Liver (tissue), 9 donors: ENCODE measurements around the gene TMEM61. TPM values are rescaled to one million over a fixed set of nuclear protein-coding genes. Genes with fewer than 3 reads are reported as not detected.

Experiments
- DNase-seq: peaks from one replicate; pipeline ENCODE4 v3.0.0-alpha.2; 2017; ENCODE audit warnings: low spot score
- H3K27ac ChIP-seq, 2 donors: one replicate each; pipeline ENCODE4 v1.7.0; 2013; ENCODE audit warnings: inconsistent platforms in 2 of 2, low read length in 2 of 2, control low read depth in 1 of 2, low read depth in 1 of 2, mild to moderate bottlenecking in 1 of 2
- H3K27me3 ChIP-seq, 4 donors: one replicate each; pipeline versions ENCODE4 v1.6.1 to v1.7.0; 2013; ENCODE audit warnings: low read length in 3 of 4, inconsistent platforms in 1 of 4, mild to moderate bottlenecking in 1 of 4, moderate library complexity in 1 of 4; ENCODE audit not compliant: control insufficient read depth in 4 of 4, insufficient read depth in 4 of 4
- H3K36me3 ChIP-seq, 4 donors: one replicate each; pipeline versions ENCODE4 v1.6.1 to v1.7.0; 2013; ENCODE audit warnings: low read length in 3 of 4, mild to moderate bottlenecking in 3 of 4, low read depth in 1 of 4, moderate library complexity in 1 of 4; ENCODE audit not compliant: control insufficient read depth in 4 of 4, insufficient read depth in 3 of 4
- H3K4me1 ChIP-seq, 4 donors: one replicate each; pipeline versions ENCODE4 v1.6.1 to v1.7.0; 2013; ENCODE audit warnings: low read length in 3 of 4, mild to moderate bottlenecking in 3 of 4, moderate library complexity in 1 of 4; ENCODE audit not compliant: control insufficient read depth in 4 of 4, insufficient read depth in 4 of 4
- H3K4me3 ChIP-seq, 3 donors: one replicate each; pipeline versions ENCODE4 v1.6.1 to v1.7.0; 2013; ENCODE audit warnings: low read length in 3 of 3, control low read depth in 1 of 3, low read depth in 1 of 3, mild to moderate bottlenecking in 1 of 3
- H3K9ac ChIP-seq, 2 donors: one replicate each; pipeline ENCODE4 v1.7.0; 2013; ENCODE audit warnings: low read length in 2 of 2, mild to moderate bottlenecking in 2 of 2, moderate library complexity in 2 of 2, control low read depth in 1 of 2, low read depth in 1 of 2
- H3K9me3 ChIP-seq, 4 donors: one replicate each; pipeline versions ENCODE4 v1.6.1 to v1.7.0; 2013; ENCODE audit warnings: low read length in 3 of 4; ENCODE audit not compliant: control insufficient read depth in 4 of 4
- ATF3 ChIP-seq: IDR thresholded peaks from 2 replicates; pipeline ENCODE4 v1.6.1; 2016; ENCODE audit warnings: antibody characterized with exemption
- EGR1 ChIP-seq, 2 donors: IDR thresholded peaks; 2 replicates each; pipeline ENCODE4 v1.6.1; 2016 to 2018; ENCODE audit warnings: antibody characterized with exemption in 2 of 2, low read depth in 2 of 2
- FOXA1 ChIP-seq: IDR thresholded peaks from 2 replicates; pipeline ENCODE4 v1.6.1; 2016; ENCODE audit warnings: antibody characterized with exemption
- FOXA2 ChIP-seq: IDR thresholded peaks from 2 replicates; pipeline ENCODE4 v1.6.1; 2016; ENCODE audit warnings: antibody characterized with exemption
- GABPA ChIP-seq, 2 donors: IDR thresholded peaks in 1 of 2; conservative IDR thresholded peaks in 1 of 2; 2 replicates each; pipeline ENCODE4 v1.6.1; 2016; ENCODE audit warnings: antibody characterized with exemption in 2 of 2, mild to moderate bottlenecking in 1 of 2, moderate library complexity in 1 of 2
- HNF4A ChIP-seq, 2 donors: conservative IDR thresholded peaks; 2 replicates each; pipeline ENCODE4 v1.6.1; 2016; ENCODE audit warnings: antibody characterized with exemption in 2 of 2, mild to moderate bottlenecking in 2 of 2
- HNF4G ChIP-seq: IDR thresholded peaks from 2 replicates; pipeline ENCODE4 v1.6.1; 2016; ENCODE audit warnings: antibody characterized with exemption
- JUND ChIP-seq, 2 donors: IDR thresholded peaks; 2 replicates each; pipeline ENCODE4 v1.6.1; 2016; ENCODE audit warnings: antibody characterized with exemption in 2 of 2
- MAX ChIP-seq: IDR thresholded peaks from 2 replicates; pipeline ENCODE4 v1.6.1; 2016; ENCODE audit warnings: antibody characterized with exemption
- NR2F2 ChIP-seq: IDR thresholded peaks from 2 replicates; pipeline ENCODE4 v1.6.1; 2016; ENCODE audit warnings: antibody characterized with exemption
- RAD21 ChIP-seq, 2 donors: IDR thresholded peaks; 2 replicates each; pipeline ENCODE4 v1.6.1; 2016; ENCODE audit warnings: antibody characterized with exemption in 2 of 2, mild to moderate bottlenecking in 2 of 2
- REST ChIP-seq: IDR thresholded peaks from 2 replicates; pipeline ENCODE4 v1.6.1; 2016; ENCODE audit warnings: antibody characterized with exemption, mild to moderate bottlenecking
- SP1 ChIP-seq: IDR thresholded peaks from 2 replicates; pipeline ENCODE4 v1.6.1; 2018; ENCODE audit warnings: antibody characterized with exemption, mild to moderate bottlenecking
- TAF1 ChIP-seq: conservative IDR thresholded peaks from 2 replicates; pipeline ENCODE4 v1.6.1; 2016; ENCODE audit warnings: antibody characterized with exemption, mild to moderate bottlenecking
- YY1 ChIP-seq: IDR thresholded peaks from 2 replicates; pipeline ENCODE4 v1.6.1; 2016; ENCODE audit warnings: antibody characterized with exemption, mild to moderate bottlenecking
- ZBTB33 ChIP-seq: IDR thresholded peaks from 2 replicates; pipeline ENCODE4 v1.6.1; 2016; ENCODE audit warnings: antibody characterized with exemption
- WGBS: extraction: QIAGEN DNeasy Blood & Tissue Kit; methylation state at CpG from one replicate; pipeline ENCODE4 v1.1.7; 2013; 5-methylcytosine and 5-hydroxymethylcytosine counted together
- polyA plus RNA-seq, 2 donors: library from polyadenylated mRNA; stranded (reverse) in 1 of 2; unstranded in 1 of 2; fragments of 200-250 nt in 1 of 2; fragments of >200 nt in 1 of 2; fragmentation: Nextera tagmentation in 1 of 2; extraction: Ambion mirVana in 1 of 2; gene quantifications; one replicate each; pipeline versions ENCODE4 v1.2.1 to v1.2.3, GENCODE V29; 2013 to 2015
- total RNA-seq, 2 donors: library from RNA; depleted of rRNA; stranded (reverse); fragments of >200 nt; gene quantifications; one replicate each; pipeline ENCODE4 v1.2.3, GENCODE V29; 2014
- donor health status: healthy.
- donor health status: healthy.
- donor health status: healthy.
- donor health status: healthy.
- donor health status: healthy.

The TMEM61 gene
- total and polyA plus RNA-seq, 4 donors: not detected

- no peak for TF ChIP-seq NR2F2
- no peak for TF ChIP-seq RAD21 (IDR thresholded peaks at IDR 0.05)
- no peak for TF ChIP-seq HNF4A (conservative IDR thresholded peaks at IDR 0.05)
These were observed 11.5 kb downstream of the TMEM61 start (continued) for GRCh38 chr1:54991939-54992338.

DNA sequence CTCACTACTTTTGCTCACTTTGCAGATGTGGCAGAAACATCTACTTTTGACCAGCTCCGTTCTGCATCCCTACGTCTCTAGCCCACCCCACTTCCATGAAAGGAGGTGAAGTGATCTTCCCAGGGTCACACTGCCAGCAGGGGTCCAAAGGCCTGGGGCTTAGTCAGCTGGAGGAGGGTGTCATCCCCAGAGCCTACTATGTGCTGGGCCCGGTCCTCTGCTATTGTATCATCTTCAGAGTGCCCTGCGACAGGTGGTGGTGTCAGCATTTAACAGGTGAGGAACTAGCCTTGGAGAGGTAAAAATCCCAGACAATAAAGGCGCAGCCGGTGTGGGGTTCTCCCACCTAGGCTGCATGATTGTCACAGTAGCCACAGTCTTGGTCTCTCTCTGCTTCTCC, 12.7 kb downstream of the TMEM61 start:
- TF ChIP-seq EGR1 (IDR thresholded peaks at IDR 0.05; ENCODE audit: low read depth in 2 of 2): no peak
- TF ChIP-seq GABPA (IDR thresholded peaks at IDR 0.05 in 1 of 2, conservative IDR thresholded peaks at IDR 0.05 in 1 of 2): no peak
- TF ChIP-seq TAF1: no peak
- TF ChIP-seq MAX: no peak
- TF ChIP-seq YY1: no peak
- no peak for TF ChIP-seq ATF3
- no peak for TF ChIP-seq FOXA1
- WGBS: 97% methylated on average over 6 of the region's 6 CpGs
- Histone ChIP-seq H3K27me3 (peaks cover 0 to 5% (median 0%) of the 10 kb centered on the region in 4 donors), H3K4me1 (peaks cover 0 to 5% (median 0%) of the 10 kb centered on the region in 4 donors), H3K27ac (no peak overlapping the region), H3K4me3 (no peak overlapping the region), H3K9me3 (no peaks in the 10 kb centered on the region), H3K36me3 (no peaks in the 10 kb centered on the region), H3K9ac (no peak overlapping the region)
- no peak for DNase-seq

DNA sequence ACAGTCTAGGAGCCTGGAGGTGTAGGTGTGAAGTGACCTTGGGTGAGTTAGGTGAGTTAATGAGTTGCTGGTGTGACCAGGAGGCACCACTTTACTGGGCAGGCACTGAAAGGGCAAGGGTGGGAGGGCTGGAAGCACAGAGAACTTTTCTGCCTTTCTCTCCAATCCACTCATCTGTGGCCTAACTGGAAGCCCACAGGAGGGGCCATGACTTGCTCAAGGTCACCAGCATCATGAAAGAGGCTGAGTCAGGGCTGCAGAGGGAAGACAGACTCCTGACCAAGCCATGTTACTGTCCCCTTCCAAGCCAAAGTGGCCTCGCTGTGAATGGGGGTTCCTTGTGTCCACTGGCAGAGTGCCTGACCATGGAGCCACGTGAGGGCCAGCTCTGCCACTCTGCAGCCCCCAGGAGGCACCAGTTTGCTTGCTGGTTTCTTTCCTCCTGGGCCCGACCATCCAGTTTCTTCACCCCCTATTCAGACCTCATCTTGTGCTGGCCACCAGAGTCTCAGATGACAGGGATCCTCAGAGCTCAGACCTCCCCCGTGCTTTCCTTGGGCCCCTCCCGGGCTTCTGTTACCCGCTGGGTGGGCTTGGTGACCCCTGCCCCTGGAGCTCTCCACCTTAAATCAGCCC, 14.0 kb downstream of the TMEM61 start:
- peaks cover 0 to 5% (median 0%) of the 10 kb centered on the region in 4 donors for H3K4me1 ChIP-seq
- TF ChIP-seq ATF3 (no peak), JUND (IDR thresholded peaks at IDR 0.05) (no peak), MAX (no peak), TAF1 (no peak), RAD21 (IDR thresholded peaks at IDR 0.05) (no peak), NR2F2 (no peak), SP1 (no peak)
- peaks cover 0 to 5% (median 0%) of the 10 kb centered on the region in 4 donors for H3K27me3 ChIP-seq
- WGBS: 86% methylated on average over 6 of the region's 6 CpGs
- DNase-seq: no peak
- no peak overlapping the region for H3K27ac ChIP-seq
- no peak overlapping the region for H3K4me3 ChIP-seq
- no peaks in the 10 kb centered on the region for H3K36me3 ChIP-seq
- no peak overlapping the region for H3K9ac ChIP-seq
- H3K9me3 ChIP-seq: no peaks in the 10 kb centered on the region

DNA sequence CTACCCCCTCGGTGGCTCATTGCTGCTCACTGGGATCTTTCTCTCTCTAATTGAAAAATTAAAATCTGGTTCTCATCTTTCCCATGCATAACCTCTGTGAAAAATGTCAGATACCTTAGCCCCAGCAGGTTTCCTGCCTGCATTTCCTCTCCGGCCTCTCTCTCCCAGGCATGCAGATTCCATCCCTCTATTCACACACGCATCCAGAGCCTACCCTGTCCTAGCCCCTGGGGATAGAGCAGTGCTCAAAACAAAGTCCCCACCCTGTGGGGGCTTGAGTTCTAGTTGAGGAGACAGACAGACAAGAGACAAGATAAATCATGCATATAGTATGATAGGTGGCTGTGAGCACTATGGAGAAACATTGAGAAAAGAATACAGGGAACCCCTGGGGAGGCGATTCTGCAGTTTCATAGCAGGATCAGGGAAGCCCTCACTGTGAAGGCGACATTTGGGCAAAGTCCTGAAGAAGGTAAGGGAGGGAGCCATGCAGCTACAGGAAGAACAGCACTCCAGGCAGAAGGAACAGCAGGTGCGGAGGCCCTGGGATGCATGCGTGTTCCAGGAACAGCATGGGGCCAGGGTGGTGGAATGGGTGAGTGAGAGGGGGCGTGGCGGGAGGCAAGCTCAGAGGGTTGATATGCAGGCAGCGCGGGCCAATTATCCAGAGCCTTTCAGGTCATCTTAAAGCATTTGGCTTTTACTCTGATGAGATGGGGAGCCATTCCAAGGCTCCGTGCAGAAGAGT, 14.8 kb downstream of the TMEM61 start:
- H3K9ac ChIP-seq: no peak overlapping the region
- H3K27ac ChIP-seq: no peak overlapping the region
- H3K4me1 ChIP-seq: peaks cover 0 to 5% (median 0%) of the 10 kb centered on the region in 4 donors
- no peak overlapping the region for H3K4me3 ChIP-seq
- 81% methylated on average over 12 of the region's 12 CpGs for WGBS
- no peaks in the 10 kb centered on the region for H3K36me3 ChIP-seq
- H3K27me3 ChIP-seq: peaks cover 0 to 5% (median 0%) of the 10 kb centered on the region in 4 donors
- no peak for DNase-seq
- H3K9me3 ChIP-seq: no peaks in the 10 kb centered on the region
- no peak for TF ChIP-seq REST
- TF ChIP-seq FOXA2: no peak
- TF ChIP-seq NR2F2: no peak
- no peak for TF ChIP-seq HNF4G
- TF ChIP-seq ZBTB33: no peak
- no peak for TF ChIP-seq JUND (IDR thresholded peaks at IDR 0.05)
- TF ChIP-seq TAF1: no peak
- TF ChIP-seq YY1: no peak
- TF ChIP-seq ATF3: no peak
- no peak for TF ChIP-seq EGR1 (IDR thresholded peaks at IDR 0.05; ENCODE audit: low read depth in 2 of 2)
- no peak for TF ChIP-seq FOXA1
